CD4-positive, alpha-beta T cell (primary cell): ENCODE data around the gene KDM4B. TPM values are rescaled to one million over a fixed set of nuclear protein-coding genes. Genes with fewer than 3 reads are reported as not detected.

Source experiments
- ATAC-seq: fragments of 200-7000 bp; cut with Tn5 transposase; one replicate; pipeline ENCODE4 v1.10.0; 2022; ENCODE audit warnings: mild to moderate bottlenecking; ENCODE audit not compliant: poor library complexity
- CTCF ChIA-PET: fragments of 350-600 bp; sonication (Branson Sonifier 250); formaldehyde crosslinking; loops from one replicate; lab custom pipeline; 2021; ENCODE audit warnings: antibody characterized with exemption, inconsistent platforms; lab: Charles Lee
- POLR2A ChIA-PET: fragments of 350-600 bp; sonication (Branson Sonifier 250); formaldehyde crosslinking; loops from one replicate; lab custom pipeline; 2021; ENCODE audit warnings: antibody characterized with exemption, inconsistent platforms; lab: Charles Lee
- DNase-seq, 14 experiments: peaks; one replicate each; pipeline ENCODE4 v3.0.0-alpha.2; 2013 to 2020; ENCODE audit warnings: mixed read lengths in 2 of 14
- H3K27ac ChIP-seq, 2 donors: one replicate each; pipeline versions ENCODE4 v1.5.1 to v1.7.0; 2013; ENCODE audit warnings: low read length in 2 of 2, low read depth in 1 of 2, mild to moderate bottlenecking in 1 of 2
- H3K27me3 ChIP-seq, 2 experiments: 1 replicate in 1 of 2; 2 replicates in 1 of 2; pipeline versions ENCODE4 v1.6.1 to v1.7.0; 2013; ENCODE audit warnings: low read length in 2 of 2, control low read depth in 1 of 2, mild to moderate bottlenecking in 1 of 2, moderate library complexity in 1 of 2; ENCODE audit not compliant: insufficient read depth in 2 of 2, control insufficient read depth in 1 of 2
- H3K36me3 ChIP-seq: one replicate; pipeline ENCODE4 v1.6.1; 2013; ENCODE audit warnings: low read length, control low read depth; ENCODE audit not compliant: insufficient read depth
- H3K4me1 ChIP-seq: one replicate; pipeline ENCODE4 v1.6.1; 2013; ENCODE audit warnings: low read length, control low read depth; ENCODE audit not compliant: insufficient read depth
- H3K4me3 ChIP-seq: one replicate; pipeline ENCODE4 v1.5.1; 2013; ENCODE audit warnings: mild to moderate bottlenecking, low read length, moderate library complexity
- H3K9me3 ChIP-seq, 2 experiments: 1 replicate in 1 of 2; 2 replicates in 1 of 2; pipeline versions ENCODE4 v1.6.1 to v1.7.0; 2013; ENCODE audit warnings: low read length in 2 of 2, mild to moderate bottlenecking in 2 of 2, control low read depth in 1 of 2, moderate library complexity in 1 of 2; ENCODE audit not compliant: control insufficient read depth in 1 of 2, insufficient read depth in 1 of 2
- H3K27ac Mint-ChIP-seq: one replicate; pipeline ENCODE4 v1.8.0; 2020; ENCODE audit warnings: mixed read lengths
- H3K27me3 Mint-ChIP-seq: one replicate; pipeline ENCODE4 v1.8.0; 2021; ENCODE audit warnings: mixed read lengths
- H3K36me3 Mint-ChIP-seq: one replicate; pipeline ENCODE4 v1.8.0; 2021; ENCODE audit warnings: low read depth, mixed read lengths
- H3K4me1 Mint-ChIP-seq: one replicate; pipeline ENCODE4 v1.8.0; 2021; ENCODE audit warnings: low read depth, mixed read lengths
- H3K4me3 Mint-ChIP-seq: one replicate; pipeline ENCODE4 v1.8.0; 2020; ENCODE audit warnings: mild to moderate bottlenecking, mixed read lengths
- H3K9me3 Mint-ChIP-seq: one replicate; pipeline ENCODE4 v1.8.0; 2020; ENCODE audit warnings: mixed read lengths
- intact Hi-C, 2 experiments: fragments of 100-400 bp; cut with DNase I in 1 of 2; cut with micrococcal nuclease in 1 of 2; formaldehyde crosslinking; loops; one replicate each; pipeline versions ENCODE4 v1.15.1 to v1.9.0; 2023 to 2025; cut with DNase I, micrococcal nuclease
- total RNA-seq, 174 experiments: library from RNA in 2 of 174; stranded (reverse) in 2 of 174; gene quantifications; one replicate each; pipeline ENCODE4 v1.2.3 and lab custom pipeline; 2021 to 2026
- TF ChIP-seq, protein P1 (sequence below): fragments of 200-600 bp; IDR thresholded peaks from one replicate; pipeline ENCODE4 v1.8.0; 2022; ENCODE audit warnings: antibody characterized with exemption, mild to moderate bottlenecking

KDM4B gene
- total RNA-seq, 2 experiments from 2014 or later: 41.8 to 42.5 TPM

DNA sequence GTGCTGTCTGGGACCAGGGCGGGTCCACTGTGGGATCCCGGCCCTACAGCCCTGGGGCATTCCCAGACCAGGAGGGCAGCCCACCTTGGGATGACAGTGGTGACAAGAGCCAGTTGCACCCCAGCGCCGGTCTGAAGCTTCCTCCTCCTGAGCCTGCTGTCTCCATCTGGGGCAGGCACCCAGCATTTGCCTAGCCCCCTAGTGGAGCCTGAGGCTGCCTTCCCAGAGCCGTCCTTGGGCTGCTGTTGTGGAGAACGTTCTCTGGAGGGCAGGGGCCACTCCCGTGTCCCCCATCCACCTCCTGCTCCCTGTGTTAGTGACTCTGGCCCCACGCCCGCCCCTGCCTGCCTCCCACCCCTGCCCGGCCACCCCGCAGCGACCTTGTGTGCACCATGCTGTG lies 148.5 kb downstream of the KDM4B start:
- no peaks in the 10 kb centered on the region for H3K4me1 ChIP-seq
- ATAC-seq (no peak), DNase-seq (no peak)
- CTCF ChIA-PET: no interaction called here
- H3K4me3 ChIP-seq: no peak overlapping the region
- Mint-ChIP-seq H3K4me3 (no peak overlapping the region), H3K36me3 (peaks cover 54% of the 10 kb centered on the region), H3K9me3 (peaks cover 2% of the 10 kb centered on the region), H3K27me3 (no peaks in the 10 kb centered on the region), H3K4me1 (peaks cover 5% of the 10 kb centered on the region), H3K27ac (no peak overlapping the region)
- TF ChIP-seq, protein P1, sequence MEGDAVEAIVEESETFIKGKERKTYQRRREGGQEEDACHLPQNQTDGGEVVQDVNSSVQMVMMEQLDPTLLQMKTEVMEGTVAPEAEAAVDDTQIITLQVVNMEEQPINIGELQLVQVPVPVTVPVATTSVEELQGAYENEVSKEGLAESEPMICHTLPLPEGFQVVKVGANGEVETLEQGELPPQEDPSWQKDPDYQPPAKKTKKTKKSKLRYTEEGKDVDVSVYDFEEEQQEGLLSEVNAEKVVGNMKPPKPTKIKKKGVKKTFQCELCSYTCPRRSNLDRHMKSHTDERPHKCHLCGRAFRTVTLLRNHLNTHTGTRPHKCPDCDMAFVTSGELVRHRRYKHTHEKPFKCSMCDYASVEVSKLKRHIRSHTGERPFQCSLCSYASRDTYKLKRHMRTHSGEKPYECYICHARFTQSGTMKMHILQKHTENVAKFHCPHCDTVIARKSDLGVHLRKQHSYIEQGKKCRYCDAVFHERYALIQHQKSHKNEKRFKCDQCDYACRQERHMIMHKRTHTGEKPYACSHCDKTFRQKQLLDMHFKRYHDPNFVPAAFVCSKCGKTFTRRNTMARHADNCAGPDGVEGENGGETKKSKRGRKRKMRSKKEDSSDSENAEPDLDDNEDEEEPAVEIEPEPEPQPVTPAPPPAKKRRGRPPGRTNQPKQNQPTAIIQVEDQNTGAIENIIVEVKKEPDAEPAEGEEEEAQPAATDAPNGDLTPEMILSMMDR: no peak
- H3K9me3 ChIP-seq: peaks cover 0 to 21% of the 10 kb centered on the region in 2 experiments
- peaks cover 25% of the 10 kb centered on the region for H3K36me3 ChIP-seq
- intact Hi-C loops: no loop called here
- H3K27ac ChIP-seq: no peak overlapping the region
- POLR2A ChIA-PET: no interaction called here
- H3K27me3 ChIP-seq: no peaks in the 10 kb centered on the region

DNA sequence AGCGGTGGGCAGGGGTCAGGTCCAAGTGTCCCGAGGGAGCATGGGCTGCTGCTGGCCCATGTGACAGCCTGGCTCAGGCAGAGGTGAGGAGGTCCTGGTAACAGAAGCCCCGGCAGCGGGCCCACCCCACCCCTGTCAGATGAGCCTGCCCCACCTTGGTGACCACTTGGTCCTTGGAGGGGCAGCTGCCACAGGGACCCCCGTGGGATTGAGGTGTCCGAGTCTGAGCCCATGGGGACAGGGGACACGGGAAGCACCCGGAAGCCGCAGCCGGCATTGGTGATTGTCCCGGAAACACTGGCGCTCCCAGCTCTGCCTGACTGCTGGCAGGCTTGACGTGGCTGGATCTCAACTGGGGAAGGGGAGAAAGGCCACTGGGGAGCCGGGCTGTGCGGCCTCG lies 149.1 kb downstream of the KDM4B start:
- Histone ChIP-seq H3K4me3 (no peak overlapping the region), H3K36me3 (peaks cover 21% of the 10 kb centered on the region), H3K9me3 (peaks cover 0 to 21% of the 10 kb centered on the region in 2 experiments), H3K27ac (no peak overlapping the region), H3K4me1 (no peaks in the 10 kb centered on the region), H3K27me3 (no peaks in the 10 kb centered on the region)
- Mint-ChIP-seq H3K27ac (no peak overlapping the region), H3K9me3 (peaks cover 2% of the 10 kb centered on the region), H3K4me3 (no peak overlapping the region), H3K36me3 (peaks cover 50% of the 10 kb centered on the region), H3K27me3 (no peaks in the 10 kb centered on the region), H3K4me1 (peaks cover 5% of the 10 kb centered on the region)
- TF ChIP-seq, protein P1: no peak
- intact Hi-C loops: no loop called here
- ATAC-seq (no peak), DNase-seq (no peak)
- ChIA-PET POLR2A (no interaction called here), CTCF (no interaction called here)

DNA sequence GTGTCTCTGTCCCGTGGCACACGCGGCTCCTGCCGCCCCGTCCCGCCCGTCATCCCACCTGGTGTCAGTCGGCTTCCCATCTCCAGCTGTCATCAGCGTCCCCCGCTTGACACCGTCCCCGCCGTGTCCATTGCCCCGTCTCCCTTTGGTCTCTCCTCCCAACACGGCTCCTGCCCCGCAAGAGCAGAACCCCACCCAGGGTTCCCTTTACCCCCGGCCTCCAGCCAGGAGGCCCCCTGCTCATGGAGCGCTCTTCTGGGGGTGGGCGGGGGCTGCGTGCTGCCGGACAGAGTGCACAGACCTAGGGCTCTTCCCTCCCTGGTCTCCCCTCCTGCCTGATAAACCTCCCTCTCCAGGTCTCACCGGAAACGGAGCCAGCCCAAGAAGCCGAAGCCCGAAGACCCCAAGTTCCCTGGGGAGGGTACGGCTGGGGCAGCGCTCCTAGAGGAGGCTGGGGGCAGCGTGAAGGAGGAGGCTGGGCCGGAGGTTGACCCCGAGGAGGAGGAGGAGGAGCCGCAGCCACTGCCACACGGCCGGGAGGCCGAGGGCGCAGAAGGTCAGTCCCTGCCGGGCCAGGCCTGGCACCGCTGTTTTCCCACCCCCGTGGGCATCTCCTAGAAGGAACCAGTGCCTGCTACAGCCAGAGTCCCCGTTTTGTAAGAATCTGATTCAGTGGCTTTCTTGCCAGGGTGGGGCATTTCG lies 150.5 kb downstream of the KDM4B start:
- H3K36me3 ChIP-seq: peaks cover 19% of the 10 kb centered on the region
- no peak overlapping the region for H3K4me3 ChIP-seq
- DNase-seq (no peak), ATAC-seq (no peak)
- no peaks in the 10 kb centered on the region for H3K4me1 ChIP-seq
- no peak overlapping the region for H3K4me3 Mint-ChIP-seq
- H3K9me3 Mint-ChIP-seq: peaks cover 2% of the 10 kb centered on the region
- peaks cover 5% of the 10 kb centered on the region for H3K4me1 Mint-ChIP-seq
- H3K9me3 ChIP-seq: peaks cover 0 to 15% of the 10 kb centered on the region in 2 experiments
- intact Hi-C loops: no loop called here
- TF ChIP-seq, protein P1: no peak
- ChIA-PET CTCF (no interaction called here), POLR2A (no interaction called here)
- peaks cover 45% of the 10 kb centered on the region for H3K36me3 Mint-ChIP-seq
- H3K27ac Mint-ChIP-seq: no peak overlapping the region
- H3K27me3 ChIP-seq: no peaks in the 10 kb centered on the region
- no peaks in the 10 kb centered on the region for H3K27me3 Mint-ChIP-seq
- no peak overlapping the region for H3K27ac ChIP-seq
